Mesenchymal stem cell (in vitro differentiated cells and primary cell): ENCODE measurements around the gene VTN.

Experiments used
- DNase-seq: peaks from one replicate; pipeline ENCODE4 v3.0.0-alpha.2; 2013
- H2AFZ ChIP-seq: one replicate; pipeline ENCODE4 v1.6.1; 2013; ENCODE audit warnings: low read depth, mild to moderate bottlenecking, control low read depth, inconsistent platforms, low read length, moderate library complexity
- H2AK5ac ChIP-seq: 2 replicates; pipeline ENCODE4 v1.6.1; 2013; ENCODE audit warnings: low read length, moderate library complexity, mild to moderate bottlenecking, inconsistent platforms; ENCODE audit not compliant: severe bottlenecking
- H2BK120ac ChIP-seq: one replicate; pipeline ENCODE4 v1.6.1; 2013; ENCODE audit warnings: low read depth, mild to moderate bottlenecking, inconsistent platforms, low read length, moderate library complexity
- H2BK12ac ChIP-seq, 2 experiments: one replicate each; pipeline ENCODE4 v1.6.1; 2013; ENCODE audit warnings: inconsistent platforms in 2 of 2, low read length in 2 of 2, mild to moderate bottlenecking in 2 of 2, moderate library complexity in 2 of 2, control low read depth in 1 of 2
- H2BK15ac ChIP-seq: one replicate; pipeline ENCODE4 v1.6.1; 2013; ENCODE audit warnings: mild to moderate bottlenecking, low read depth, inconsistent platforms; ENCODE audit not compliant: poor library complexity, severe bottlenecking
- H2BK5ac ChIP-seq: 2 replicates; pipeline ENCODE4 v1.6.1; 2013; ENCODE audit warnings: low read depth, mild to moderate bottlenecking, low read length, control low read depth, inconsistent platforms; ENCODE audit not compliant: poor library complexity, severe bottlenecking
- H3K14ac ChIP-seq, 2 experiments: one replicate each; pipeline ENCODE4 v1.6.1; 2013; ENCODE audit warnings: inconsistent platforms in 2 of 2, low read length in 2 of 2, control low read depth in 1 of 2, mild to moderate bottlenecking in 1 of 2, moderate library complexity in 1 of 2
- H3K18ac ChIP-seq, 2 experiments: one replicate each; pipeline ENCODE4 v1.6.1; 2013; ENCODE audit warnings: inconsistent platforms in 2 of 2, low read length in 2 of 2, control low read depth in 1 of 2, low read depth in 1 of 2, mild to moderate bottlenecking in 1 of 2
- H3K23ac ChIP-seq, 2 experiments: one replicate each; pipeline ENCODE4 v1.6.1; 2013; ENCODE audit warnings: inconsistent platforms in 2 of 2, low read length in 2 of 2, mild to moderate bottlenecking in 2 of 2, moderate library complexity in 2 of 2, control low read depth in 1 of 2
- H3K27ac ChIP-seq: 2 replicates; pipeline ENCODE4 v1.5.1; 2013; ENCODE audit warnings: mild to moderate bottlenecking, moderate library complexity, low read length, control low read depth, inconsistent platforms; ENCODE audit not compliant: poor library complexity, severe bottlenecking
- H3K27me3 ChIP-seq, 2 experiments: 2 replicates each; pipeline versions ENCODE4 v1.6.1 to v1.7.0; 2013; ENCODE audit warnings: low read length in 2 of 2, mild to moderate bottlenecking in 2 of 2, moderate library complexity in 2 of 2, control low read depth in 1 of 2, inconsistent platforms in 1 of 2; ENCODE audit not compliant: control insufficient read depth in 1 of 2, insufficient read depth in 1 of 2
- H3K36me3 ChIP-seq, 2 experiments: 2 replicates each; pipeline versions ENCODE4 v1.6.1 to v1.7.0; 2013; ENCODE audit warnings: low read length in 2 of 2, control low read depth in 1 of 2, inconsistent platforms in 1 of 2, low read depth in 1 of 2, mild to moderate bottlenecking in 1 of 2; ENCODE audit not compliant: insufficient read depth in 2 of 2, control insufficient read depth in 1 of 2
- H3K4ac ChIP-seq, 2 experiments: one replicate each; pipeline ENCODE4 v1.6.1; 2013; ENCODE audit warnings: inconsistent platforms in 2 of 2, low read length in 2 of 2, mild to moderate bottlenecking in 2 of 2, moderate library complexity in 2 of 2, control low read depth in 1 of 2, low read depth in 1 of 2
- H3K4me1 ChIP-seq: 2 replicates; pipeline ENCODE4 v1.6.1; 2013; ENCODE audit warnings: low read depth, low read length, control low read depth; ENCODE audit not compliant: control insufficient read depth, insufficient read depth
- H3K4me2 ChIP-seq: 2 replicates; pipeline ENCODE4 v1.6.1; 2013; ENCODE audit warnings: low read length, mild to moderate bottlenecking, inconsistent platforms; ENCODE audit not compliant: poor library complexity, severe bottlenecking
- H3K4me3 ChIP-seq, 2 experiments: 2 replicates each; pipeline versions ENCODE4 v1.5.1 to v1.7.0; 2013; ENCODE audit warnings: low read length in 2 of 2, mild to moderate bottlenecking in 2 of 2, control low read depth in 1 of 2, low read depth in 1 of 2; ENCODE audit not compliant: insufficient read depth in 1 of 2
- H3K79me1 ChIP-seq: replicated peaks from 2 replicates; pipeline ENCODE4 v1.6.1; 2013; ENCODE audit warnings: mild to moderate bottlenecking, control low read depth, low read length, inconsistent platforms; ENCODE audit not compliant: poor library complexity, severe bottlenecking
- H3K9ac ChIP-seq: 2 replicates; pipeline ENCODE4 v1.7.0; 2013; ENCODE audit warnings: mild to moderate bottlenecking, low read length, moderate library complexity
- H3K9me3 ChIP-seq: 2 replicates; pipeline ENCODE4 v1.7.0; 2013; ENCODE audit warnings: mild to moderate bottlenecking, low read length; ENCODE audit not compliant: control insufficient read depth
- H4K8ac ChIP-seq: one replicate; pipeline ENCODE4 v1.6.1; 2013; ENCODE audit warnings: inconsistent platforms, mild to moderate bottlenecking, low read length, moderate library complexity
- H4K91ac ChIP-seq: one replicate; pipeline ENCODE4 v1.6.1; 2013; ENCODE audit warnings: mild to moderate bottlenecking, low read length, inconsistent platforms
- WGBS: methylation state at CpG from one replicate; pipeline ENCODE4 v1.1.7; 2013; ENCODE audit warnings: mixed read lengths; 5-methylcytosine and 5-hydroxymethylcytosine counted together

Gene VTN

DNA sequence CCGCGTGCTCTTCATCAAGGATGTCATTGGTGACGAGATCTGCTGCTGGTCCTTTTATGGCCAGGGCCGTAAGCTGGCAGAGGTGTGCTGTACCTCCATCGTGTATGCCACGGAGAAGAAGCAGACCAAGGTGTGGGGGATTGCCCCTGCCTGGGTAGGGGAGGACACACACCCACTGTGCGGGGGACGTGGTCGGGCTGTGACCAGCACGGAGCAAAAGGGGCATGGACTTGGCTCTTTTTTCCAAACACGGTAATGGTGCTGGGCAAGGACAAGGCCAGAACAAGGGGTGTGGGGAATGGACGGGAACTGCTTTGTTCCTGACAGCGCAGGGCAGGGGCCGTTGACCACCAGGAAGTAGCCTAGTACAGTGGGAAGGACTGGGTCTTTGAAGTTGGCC is 27.8 kb downstream of the VTN start:
- no peaks in the 10 kb centered on the region for H3K27me3 ChIP-seq
- H2AFZ ChIP-seq: no peak overlapping the region
- no peak overlapping the region for H3K23ac ChIP-seq
- no peaks in the 10 kb centered on the region for H3K9me3 ChIP-seq
- H4K91ac ChIP-seq: no peak overlapping the region
- peaks cover 16% of the 10 kb centered on the region for H3K4me1 ChIP-seq
- H3K4ac ChIP-seq: no peak overlapping the region
- H3K79me1 ChIP-seq: peaks cover 40% of the 10 kb centered on the region
- DNase-seq: no peak
- H2BK5ac ChIP-seq: no peak overlapping the region
- 97% methylated on average over 14 of the region's 14 CpGs for WGBS
- no peak overlapping the region for H3K27ac ChIP-seq
- H4K8ac ChIP-seq: peak overlapping the region; percentile 7
- no peak overlapping the region for H3K4me3 ChIP-seq
- H3K4me2 ChIP-seq: no peak overlapping the region
- H2BK120ac ChIP-seq: no peak overlapping the region
- peaks cover 72 to 82% of the 10 kb centered on the region in 2 experiments for H3K36me3 ChIP-seq
- H2BK15ac ChIP-seq: no peak overlapping the region
- no peak overlapping the region for H2AK5ac ChIP-seq
- H2BK12ac ChIP-seq: no peak overlapping the region
- no peak overlapping the region for H3K18ac ChIP-seq
- no peak overlapping the region for H3K9ac ChIP-seq
- no peak overlapping the region for H3K14ac ChIP-seq

DNA sequence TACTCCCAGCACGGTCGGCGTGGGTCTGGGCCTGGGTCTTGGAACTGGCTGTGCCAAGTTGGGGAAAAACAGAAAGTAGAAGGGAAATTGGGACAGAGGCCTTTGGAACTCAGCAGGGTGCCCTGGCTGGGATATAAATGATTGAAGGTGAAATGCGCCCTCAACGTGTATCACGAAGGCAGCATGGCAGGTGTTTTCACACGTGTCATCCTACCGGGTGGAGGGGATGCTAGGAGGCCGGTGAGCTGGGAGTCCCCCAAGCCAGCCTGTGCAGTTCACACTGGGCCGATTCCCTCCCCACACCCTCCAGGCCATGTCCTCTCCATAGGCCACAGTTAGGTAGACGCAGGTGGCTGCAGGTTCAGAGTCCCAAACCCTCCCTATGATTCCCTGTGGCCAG is 28.6 kb downstream of the VTN start:
- H3K9ac ChIP-seq: no peak overlapping the region
- no peak overlapping the region for H3K4me2 ChIP-seq
- H4K91ac ChIP-seq: no peak overlapping the region
- peaks cover 70 to 74% of the 10 kb centered on the region in 2 experiments for H3K36me3 ChIP-seq
- H2AFZ ChIP-seq: no peak overlapping the region
- no peak overlapping the region for H3K4ac ChIP-seq
- no peak for DNase-seq
- H3K23ac ChIP-seq: no peak overlapping the region
- peak overlapping the region in 1 of 2 experiments; percentile 2 for H3K4me3 ChIP-seq
- 96% methylated on average over 11 of the region's 11 CpGs for WGBS
- no peak overlapping the region for H2BK5ac ChIP-seq
- H3K14ac ChIP-seq: no peak overlapping the region
- no peak overlapping the region for H3K27ac ChIP-seq
- H3K27me3 ChIP-seq: no peaks in the 10 kb centered on the region
- H2BK15ac ChIP-seq: no peak overlapping the region
- no peak overlapping the region for H4K8ac ChIP-seq
- no peaks in the 10 kb centered on the region for H3K9me3 ChIP-seq
- H3K4me1 ChIP-seq: peaks cover 16% of the 10 kb centered on the region
- H2BK120ac ChIP-seq: no peak overlapping the region
- no peak overlapping the region for H2AK5ac ChIP-seq
- peaks cover 40% of the 10 kb centered on the region for H3K79me1 ChIP-seq
- H2BK12ac ChIP-seq: no peak overlapping the region
- H3K18ac ChIP-seq: no peak overlapping the region

DNA sequence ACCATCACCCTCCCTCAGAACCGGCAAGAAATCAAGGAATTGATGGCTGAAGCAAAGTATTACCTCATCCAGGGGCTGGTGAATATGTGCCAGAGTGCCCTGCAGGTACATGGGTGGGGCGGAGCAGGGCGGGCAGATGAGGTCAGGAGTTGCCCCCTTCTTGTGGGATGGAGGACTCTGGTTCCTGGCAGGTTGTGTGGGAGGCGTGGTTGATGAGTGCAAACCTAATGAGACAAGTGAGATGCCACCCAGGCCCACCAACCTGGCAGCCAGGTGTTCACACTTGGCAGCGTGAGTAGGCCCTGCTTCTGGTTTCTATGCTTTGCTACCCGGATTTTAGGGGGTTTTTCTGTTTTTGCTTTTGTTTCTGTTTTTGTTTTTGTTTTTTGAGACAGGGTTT is 29.7 kb downstream of the VTN start:
- no peak overlapping the region for H2AFZ ChIP-seq

DNA sequence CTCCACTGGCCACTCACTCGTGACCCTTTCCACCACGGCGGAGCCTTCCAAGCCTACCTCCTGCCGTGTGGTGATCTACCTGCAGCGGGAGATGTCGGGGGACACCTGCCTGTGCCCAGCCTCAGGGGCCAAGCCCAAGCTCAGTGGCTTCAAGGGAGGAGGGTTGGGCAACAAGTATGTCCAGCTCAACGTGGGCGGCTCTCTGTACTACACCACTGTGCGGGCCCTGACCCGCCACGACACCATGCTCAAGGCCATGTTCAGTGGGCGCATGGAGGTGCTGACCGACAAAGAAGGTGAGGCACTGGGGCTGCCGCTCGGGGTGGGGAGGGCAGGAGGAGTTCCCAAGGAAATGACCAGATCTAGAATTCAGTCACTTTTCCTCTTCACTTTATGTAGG is 30.7 kb downstream of the VTN start:
- no peak overlapping the region for H3K9ac ChIP-seq
- no peak overlapping the region for H3K23ac ChIP-seq
- DNase-seq: no peak
- peaks cover 15% of the 10 kb centered on the region for H3K4me1 ChIP-seq
- no peaks in the 10 kb centered on the region for H3K27me3 ChIP-seq
- H3K9me3 ChIP-seq: no peaks in the 10 kb centered on the region
- H2BK5ac ChIP-seq: no peak overlapping the region
- H2AK5ac ChIP-seq: no peak overlapping the region
- peaks cover 54 to 56% of the 10 kb centered on the region in 2 experiments for H3K36me3 ChIP-seq
- H2BK15ac ChIP-seq: no peak overlapping the region
- H3K4ac ChIP-seq: no peak overlapping the region
- no peak overlapping the region for H2AFZ ChIP-seq
- no peak overlapping the region for H3K4me3 ChIP-seq
- no peak overlapping the region for H3K27ac ChIP-seq
- H2BK120ac ChIP-seq: no peak overlapping the region
- 96% methylated on average over 15 of the region's 15 CpGs for WGBS
- no peak overlapping the region for H3K14ac ChIP-seq
- H4K91ac ChIP-seq: no peak overlapping the region
- peak overlapping the region; percentile 40 for H4K8ac ChIP-seq
- H3K18ac ChIP-seq: no peak overlapping the region
- H3K4me2 ChIP-seq: no peak overlapping the region
- peaks cover 43% of the 10 kb centered on the region for H3K79me1 ChIP-seq
- no peak overlapping the region for H2BK12ac ChIP-seq

More for the DNA sequence above, 29.7 kb downstream of the VTN start:
- Histone ChIP-seq H2BK5ac (no peak overlapping the region), H3K36me3 (peaks cover 63 to 64% of the 10 kb centered on the region in 2 experiments), H3K23ac (no peak overlapping the region), H3K9me3 (no peaks in the 10 kb centered on the region), H3K27ac (no peak overlapping the region), H3K4me2 (no peak overlapping the region), H4K91ac (no peak overlapping the region), H2BK15ac (no peak overlapping the region), H3K9ac (no peak overlapping the region), H3K79me1 (peaks cover 38% of the 10 kb centered on the region), H3K14ac (no peak overlapping the region), H3K27me3 (no peaks in the 10 kb centered on the region), H2BK12ac (no peak overlapping the region), H3K4me3 (no peak overlapping the region), H3K4me1 (peaks cover 14% of the 10 kb centered on the region), H2BK120ac (no peak overlapping the region), H3K18ac (no peak overlapping the region), H3K4ac (no peak overlapping the region), H2AK5ac (no peak overlapping the region), H4K8ac (no peak overlapping the region)
- 93% methylated on average over 6 of the region's 6 CpGs for WGBS
- DNase-seq: no peak
